Fibroblast of lung (primary cell): ENCODE results near the gene GPR137. TPM values are rescaled to one million over a fixed set of nuclear protein-coding genes. Genes with fewer than 3 reads are reported as not detected.

Experiments used
- DNase-seq, 2 donors: peaks; one replicate each; pipeline versions ENCODE4 v3.0.0 to v3.0.0-alpha.2; 2010; ENCODE audit warnings: low read depth in 2 of 2
- H2AFZ ChIP-seq: 2 replicates; pipeline ENCODE4 v1.5.1; 2012; ENCODE audit warnings: low read length, control low read depth, inconsistent platforms
- H3K27ac ChIP-seq: 2 replicates; pipeline ENCODE4 v1.5.1; 2011; ENCODE audit warnings: low read length, control low read depth; ENCODE audit not compliant: insufficient read depth
- H3K27me3 ChIP-seq: 2 replicates; pipeline ENCODE4 v1.5.1; 2011; ENCODE audit warnings: mild to moderate bottlenecking, low read length; ENCODE audit not compliant: control insufficient read depth, insufficient read depth
- H3K36me3 ChIP-seq: 2 replicates; pipeline ENCODE4 v1.5.1; 2011; ENCODE audit warnings: low read length; ENCODE audit not compliant: control insufficient read depth, insufficient read depth
- H3K4me1 ChIP-seq: 2 replicates; pipeline ENCODE4 v1.5.1; 2011; ENCODE audit warnings: low read length; ENCODE audit not compliant: control insufficient read depth, insufficient read depth; ENCODE audit errors: extremely low read depth
- H3K4me2 ChIP-seq: 2 replicates; pipeline ENCODE4 v1.5.1; 2011; ENCODE audit warnings: low read length, control low read depth; ENCODE audit not compliant: insufficient read depth; ENCODE audit errors: extremely low read depth
- H3K4me3 ChIP-seq, 4 experiments: fragments of 200-600 bp in 1 of 4; sonication (generic) in 1 of 4; replicated peaks in 1 of 4; 2 replicates each; pipeline ENCODE4 v1.5.1; 2011 to 2016; ENCODE audit warnings: low read length in 4 of 4, low read depth in 3 of 4, mild to moderate bottlenecking in 3 of 4, control low read depth in 2 of 4, inconsistent platforms in 1 of 4, mixed read lengths in 1 of 4; ENCODE audit not compliant: insufficient read depth in 1 of 4; ENCODE audit errors: control extremely low read depth in 1 of 4
- H3K79me2 ChIP-seq: 2 replicates; pipeline ENCODE4 v1.5.1; 2012; ENCODE audit warnings: mild to moderate bottlenecking, low read length, inconsistent platforms; ENCODE audit not compliant: control insufficient read depth, insufficient read depth
- H3K9ac ChIP-seq: 2 replicates; pipeline ENCODE4 v1.5.1; 2011; ENCODE audit warnings: mild to moderate bottlenecking, low read length, control low read depth; ENCODE audit not compliant: insufficient read depth
- H3K9me3 ChIP-seq: 2 replicates; pipeline ENCODE4 v1.5.1; 2012; ENCODE audit warnings: low read depth, low read length; ENCODE audit not compliant: control insufficient read depth, insufficient read depth
- H4K20me1 ChIP-seq: 2 replicates; pipeline ENCODE4 v1.5.1; 2011; ENCODE audit warnings: low read length; ENCODE audit not compliant: control insufficient read depth, insufficient read depth; ENCODE audit errors: extremely low read depth
- CTCF ChIP-seq, 2 donors: IDR thresholded peaks in 1 of 2; conservative IDR thresholded peaks in 1 of 2; 1 replicate in 1 of 2; 2 replicates in 1 of 2; pipeline ENCODE4 v1.5.1; 2011 to 2012; ENCODE audit warnings: low read length in 2 of 2, control low read depth in 1 of 2, inconsistent platforms in 1 of 2, low read depth in 1 of 2, mild to moderate bottlenecking in 1 of 2
- EZH2 ChIP-seq: IDR thresholded peaks from 2 replicates; pipeline ENCODE4 v1.5.1; 2012; ENCODE audit warnings: low read length, control low read depth, mild to moderate bottlenecking; ENCODE audit errors: missing control alignments
- polyA plus RNA-seq, 2 donors: library from polyadenylated mRNA; depleted of rRNA in 1 of 2; stranded (reverse) in 1 of 2; unstranded in 1 of 2; fragments of >200 nt; gene quantifications; 2 replicates each; pipeline ENCODE4 v1.2.1, GENCODE V29; 2011 to 2012; ENCODE audit warnings: missing spikeins in 1 of 2
- total RNA-seq: library from RNA; depleted of rRNA; stranded (reverse); fragments of >200 nt; gene quantifications from 2 replicates; pipeline ENCODE4 v1.2.1, GENCODE V29; 2014

GPR137 gene
- total and polyA plus RNA-seq, 2 donors (not counting 1 experiment from before 2014, with no cell fraction given): 10.7 to 10.9 TPM

DNA sequence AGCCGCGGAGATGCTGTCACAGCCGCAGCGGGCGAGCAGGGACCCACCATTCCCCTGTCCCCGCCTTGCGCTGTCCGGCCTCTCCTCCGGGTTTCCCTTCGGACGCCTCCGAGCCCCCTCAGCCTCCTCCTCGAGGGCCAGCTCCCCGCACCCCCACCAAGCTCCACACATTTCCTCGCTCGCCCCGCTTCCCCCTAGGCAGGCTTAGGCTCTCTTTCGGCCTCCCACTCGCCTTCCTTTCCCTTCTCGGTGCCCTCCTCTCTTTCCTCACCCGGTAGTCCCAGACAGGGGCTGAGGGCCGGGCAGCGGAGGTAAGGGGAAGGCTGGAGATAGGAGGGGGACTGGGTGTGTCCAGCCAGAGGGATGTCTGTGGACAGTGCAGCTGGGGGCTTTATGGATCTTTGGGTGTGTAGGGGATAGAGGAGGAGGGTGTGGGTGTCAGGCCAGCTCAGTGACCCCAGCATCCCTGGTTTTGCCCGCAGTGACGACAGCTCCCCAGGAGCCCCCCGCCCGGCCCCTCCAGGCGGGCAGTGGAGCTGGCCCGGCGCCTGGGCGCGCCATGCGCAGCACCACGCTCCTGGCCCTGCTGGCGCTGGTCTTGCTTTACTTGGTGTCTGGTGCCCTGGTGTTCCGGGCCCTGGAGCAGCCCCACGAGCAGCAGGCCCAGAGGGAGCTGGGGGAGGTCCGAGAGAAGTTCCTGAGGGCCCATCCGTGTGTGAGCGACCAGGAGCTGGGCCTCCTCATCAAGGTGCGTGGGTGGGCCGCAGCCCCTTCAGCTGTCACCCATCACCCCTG lies 7.0 kb downstream of the GPR137 start:
- Histone ChIP-seq H3K9me3 (no peaks in the 10 kb centered on the region), H4K20me1 (no peaks in the 10 kb centered on the region), H3K36me3 (no peaks in the 10 kb centered on the region), H2AFZ (no peak overlapping the region), H3K4me1 (no peaks in the 10 kb centered on the region), H3K79me2 (no peaks in the 10 kb centered on the region), H3K4me2 (peak overlapping the region; percentile 51), H3K9ac (no peak overlapping the region), H3K27me3 (peaks cover 58% of the 10 kb centered on the region), H3K4me3 (peak overlapping the region in 1 of 4 experiments; percentile 30), H3K27ac (no peak overlapping the region)
- peak; percentile 45 for TF ChIP-seq EZH2
- no peak for TF ChIP-seq CTCF (conservative IDR thresholded peaks at IDR 0.05 in 1 of 2, IDR thresholded peaks at IDR 0.05 in 1 of 2; ENCODE audit: low read depth in 1 of 2, low read length in 2 of 2)
- no peak for DNase-seq

- H3K4me2 ChIP-seq: no peak overlapping the region
- DNase-seq: peak in 1 of 2 donors; percentile 44
- H4K20me1 ChIP-seq: no peaks in the 10 kb centered on the region
- no peak overlapping the region for H3K27ac ChIP-seq
- H2AFZ ChIP-seq: no peak overlapping the region
- peak; percentile 65 for TF ChIP-seq EZH2
- TF ChIP-seq CTCF (conservative IDR thresholded peaks at IDR 0.05 in 1 of 2, IDR thresholded peaks at IDR 0.05 in 1 of 2; ENCODE audit: low read depth in 1 of 2, low read length in 2 of 2): no peak
- no peak overlapping the region for H3K9ac ChIP-seq
- peaks cover 73% of the 10 kb centered on the region for H3K27me3 ChIP-seq
- H3K9me3 ChIP-seq: no peaks in the 10 kb centered on the region
- no peaks in the 10 kb centered on the region for H3K79me2 ChIP-seq
- no peak overlapping the region for H3K4me3 ChIP-seq
- no peaks in the 10 kb centered on the region for H3K36me3 ChIP-seq
- no peaks in the 10 kb centered on the region for H3K4me1 ChIP-seq
These were observed 9.1 kb downstream of the GPR137 start for GRCh38 chr11:64294774-64295173.

DNA sequence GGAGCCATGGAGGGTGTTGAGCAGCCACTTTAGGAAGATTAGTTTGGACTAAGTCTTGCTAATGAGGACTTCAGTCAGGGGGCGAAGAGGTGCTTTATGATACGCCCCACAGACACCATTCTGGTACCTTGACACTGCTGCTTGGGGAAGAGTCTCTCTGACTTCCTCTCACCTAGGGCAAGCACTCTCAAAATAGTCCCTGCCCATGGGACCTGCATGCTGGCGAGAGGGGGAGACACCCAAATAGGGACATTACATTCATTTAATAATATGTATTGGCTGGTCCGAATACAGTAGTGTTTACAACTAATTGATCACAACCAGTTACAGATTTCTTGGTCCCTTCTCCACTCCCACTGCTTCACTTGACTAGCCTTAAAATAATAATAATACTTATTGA lies 10.1 kb downstream of the GPR137 start:
- no peak overlapping the region for H3K9ac ChIP-seq
- no peak overlapping the region for H3K27ac ChIP-seq
- no peaks in the 10 kb centered on the region for H3K79me2 ChIP-seq
- H3K27me3 ChIP-seq: peaks cover 73% of the 10 kb centered on the region
- no peaks in the 10 kb centered on the region for H3K36me3 ChIP-seq
- H3K9me3 ChIP-seq: no peaks in the 10 kb centered on the region
- no peak for DNase-seq
- TF ChIP-seq EZH2: no peak
- TF ChIP-seq CTCF (conservative IDR thresholded peaks at IDR 0.05 in 1 of 2, IDR thresholded peaks at IDR 0.05 in 1 of 2; ENCODE audit: low read depth in 1 of 2, low read length in 2 of 2): no peak
- H2AFZ ChIP-seq: no peak overlapping the region
- peaks cover 2% of the 10 kb centered on the region for H3K4me1 ChIP-seq
- H3K4me3 ChIP-seq: no peak overlapping the region
- H3K4me2 ChIP-seq: no peak overlapping the region
- no peaks in the 10 kb centered on the region for H4K20me1 ChIP-seq
